K562 (cell line): ENCODE data around the gene PTPN11. TPM values are rescaled to one million over a fixed set of nuclear protein-coding genes. Genes with fewer than 3 reads are reported as not detected.

Source experiments
- ATAC-seq: fragments of 200-7000 bp; cut with Tn5 transposase; 3 replicates; pipeline ENCODE4 v1.9.1; 2020; ENCODE audit warnings: moderate library complexity
- BruUV-seq: library from RNA; stranded (reverse); fragments of 400-500 nt; replicated peaks from 2 replicates; lab custom pipeline; 2021; lab: Mats Ljungman, UMichigan
- CTCF ChIA-PET: fragments of 300-600 bp; formaldehyde crosslinking; extraction: SDS; loops from one replicate; lab custom pipeline; 2021; ENCODE audit warnings: low intra/inter-chr PET ratio; lab: Yijun Ruan, JAX
- POLR2A ChIA-PET: fragments of 300-600, 350-650 bp; sonication (Branson Sonifier 250); formaldehyde crosslinking; extraction: SDS; loops from one replicate; lab custom pipeline; 2021; ENCODE audit warnings: antibody characterized with exemption, inconsistent platforms; lab: Yijun Ruan, JAX
- DNase-seq, 4 experiments: peaks; one replicate each; pipeline versions ENCODE4 v3.0.0 to v3.0.0-alpha.2; 2011 to 2018; ENCODE audit warnings: low spot score in 3 of 4, mixed read lengths in 3 of 4; ENCODE audit errors: extremely low read depth in 1 of 4
- FAIRE-seq: peaks from 2 replicates; lab custom pipeline; 2011; peaks lifted over from hg19 to GRCh38; lab: Jason Lieb, UNC
- H2AFZ ChIP-seq: 2 replicates; pipeline ENCODE4 v1.6.0; 2011; ENCODE audit warnings: low read depth, low read length, control low read depth, inconsistent platforms
- H3K27ac ChIP-seq: fragments of 200-600 bp; 3 replicates; pipeline ENCODE4 v1.8.0; 2011; ENCODE audit warnings: low read depth, mild to moderate bottlenecking, control low read depth, inconsistent platforms, low read length, moderate library complexity, mixed read lengths; ENCODE audit errors: extremely low read depth
- H3K27me3 ChIP-seq, 2 experiments: fragments of 300-600 bp in 1 of 2; 2 replicates in 1 of 2; 3 replicates in 1 of 2; pipeline versions ENCODE4 v1.6.0 to v1.8.0; 2011; ENCODE audit warnings: inconsistent platforms in 2 of 2, low read length in 2 of 2, mild to moderate bottlenecking in 1 of 2, mixed read lengths in 1 of 2, moderate library complexity in 1 of 2; ENCODE audit not compliant: control insufficient read depth in 2 of 2, insufficient read depth in 2 of 2
- H3K36me3 ChIP-seq: fragments of 300-600 bp; 3 replicates; pipeline ENCODE4 v1.8.0; 2011; ENCODE audit warnings: mild to moderate bottlenecking, low read length, inconsistent platforms; ENCODE audit not compliant: control insufficient read depth, insufficient read depth
- H3K4me1 ChIP-seq, 2 experiments: fragments of 200-600 bp in 1 of 2; replicated peaks in 1 of 2; 2 replicates in 1 of 2; 3 replicates in 1 of 2; pipeline versions ENCODE4 v1.5.1 to v1.8.0; 2011; ENCODE audit warnings: inconsistent platforms in 2 of 2, low read length in 2 of 2, mild to moderate bottlenecking in 1 of 2, mixed read lengths in 1 of 2, moderate library complexity in 1 of 2; ENCODE audit not compliant: control insufficient read depth in 2 of 2, insufficient read depth in 2 of 2
- H3K4me2 ChIP-seq: 2 replicates; pipeline ENCODE4 v1.6.1; 2011; ENCODE audit warnings: low read length, control low read depth, inconsistent platforms, mixed read lengths; ENCODE audit not compliant: insufficient read depth
- H3K4me3 ChIP-seq: fragments of 200-600 bp; sonication (generic), shearing (Covaris generic); 2 replicates; pipeline ENCODE4 v1.5.1; 2016; ENCODE audit warnings: control low read depth, inconsistent platforms
- H3K79me2 ChIP-seq: fragments of 200-600 bp; 3 replicates; pipeline ENCODE4 v1.8.0; 2011; ENCODE audit warnings: low read length, inconsistent platforms; ENCODE audit not compliant: control insufficient read depth, insufficient read depth
- H3K9ac ChIP-seq, 2 experiments: 2 replicates each; pipeline versions ENCODE4 v1.6.0 to v1.6.1; 2011; ENCODE audit warnings: low read depth in 2 of 2, low read length in 2 of 2, control low read depth in 1 of 2, inconsistent platforms in 1 of 2, mild to moderate bottlenecking in 1 of 2, mixed read lengths in 1 of 2; ENCODE audit not compliant: insufficient read depth in 1 of 2
- H3K9me1 ChIP-seq: one replicate; pipeline ENCODE4 v1.6.0; 2011; ENCODE audit warnings: inconsistent platforms, mild to moderate bottlenecking, low read length, moderate library complexity; ENCODE audit not compliant: control insufficient read depth, insufficient read depth
- H3K9me3 ChIP-seq: replicated peaks from 2 replicates; pipeline ENCODE4 v1.5.1; 2011; ENCODE audit warnings: low read depth, low read length, inconsistent platforms; ENCODE audit not compliant: control insufficient read depth, insufficient read depth
- H4K20me1 ChIP-seq: replicated peaks from 2 replicates; pipeline ENCODE4 v1.6.1; 2011; ENCODE audit warnings: low read length, inconsistent platforms, mixed read lengths; ENCODE audit not compliant: control insufficient read depth, insufficient read depth
- AFF4 ChIP-seq: sonication (generic); formaldehyde crosslinking; IDR thresholded peaks from 2 replicates; pipeline ENCODE4 v1.8.0; 2023; ENCODE audit warnings: mild to moderate bottlenecking, missing genetic modification reagents
- CCNT2 ChIP-seq: IDR thresholded peaks from 2 replicates; pipeline ENCODE4 v1.6.1; 2011; ENCODE audit warnings: borderline replicate concordance, low read depth, mild to moderate bottlenecking, moderate library complexity, mixed read lengths, low read length; ENCODE audit not compliant: insufficient read length; ENCODE audit errors: extremely low read depth
- CTCFL ChIP-seq: IDR thresholded peaks from 2 replicates; pipeline ENCODE4 v1.6.1; 2011; ENCODE audit warnings: borderline replicate concordance, low read depth, mild to moderate bottlenecking, moderate library complexity, low read length; ENCODE audit not compliant: insufficient read depth, poor library complexity, severe bottlenecking
- ESRRB ChIP-seq: fragments of 250-450 bp; sonication (Bioruptor Pico); IDR thresholded peaks from 2 replicates; pipeline ENCODE4 v1.5.0; 2020; ENCODE audit warnings: mild to moderate bottlenecking, moderate library complexity, borderline replicate concordance
- NONO ChIP-seq, 2 experiments: fragments of 200-400 bp in 1 of 2; fragments of 450-650 bp in 1 of 2; formaldehyde crosslinking in 1 of 2; IDR thresholded peaks; 2 replicates each; pipeline ENCODE4 v1.6.1; 2017; ENCODE audit warnings: low read depth in 2 of 2, mild to moderate bottlenecking in 2 of 2, moderate library complexity in 2 of 2, low read length in 1 of 2
- RFX1 ChIP-seq: fragments of 450-650 bp; IDR thresholded peaks from 2 replicates; pipeline ENCODE4 v1.6.1; 2016; ENCODE audit warnings: mild to moderate bottlenecking, moderate library complexity
- YBX1 ChIP-seq: fragments of 450-650 bp; IDR thresholded peaks from 2 replicates; pipeline ENCODE4 v1.7.1; 2016; ENCODE audit warnings: mild to moderate bottlenecking
- ZNF12 ChIP-seq: sonication (generic); formaldehyde crosslinking; IDR thresholded peaks from 2 replicates; pipeline ENCODE4 v1.4.0; 2020; ENCODE audit warnings: mild to moderate bottlenecking, missing genetic modification reagents
- WGBS: fragments of 100-300 bp; shearing (Covaris generic); methylation state at CpG from one replicate; pipeline ENCODE4 v1.1.6; 2016; ENCODE audit warnings: low coverage, mixed read lengths; ENCODE audit not compliant: insufficient coverage; ENCODE audit errors: missing lambda C conversion rate; 5-methylcytosine and 5-hydroxymethylcytosine counted together
- in situ Hi-C: fragments of 300-500 bp; cut with MboI; formaldehyde crosslinking; loops from 4 replicates; pipeline ENCODE4 v1.15.0; 2018; ENCODE audit warnings: inconsistent platforms, mixed read lengths
- intact Hi-C: fragments of 100-400 bp; cut with micrococcal nuclease; formaldehyde crosslinking; loops from 2 replicates; pipeline ENCODE4 v1.14.2; 2022
- polyA plus RNA-seq, 8 experiments: library from polyadenylated mRNA; depleted of rRNA in 4 of 8; stranded (reverse) in 5 of 8; unstranded in 3 of 8; fragments of >200 nt; fragmentation: Nextera tagmentation in 2 of 8; fragmentation: Illumina TruSeq in 1 of 8; extraction: Ambion mirVana in 2 of 8; extraction: Trizol in 1 of 8; gene quantifications; 2 replicates each; pipeline versions ENCODE4 v1.2.1 to v1.2.3, GENCODE V29; 2011 to 2014; ENCODE audit warnings: inconsistent platforms in 1 of 8, missing spikeins in 1 of 8
- total RNA-seq, 7 experiments: library from RNA; depleted of rRNA in 6 of 7; stranded (reverse); fragments of >200 nt in 6 of 7; fragmentation: Illumina TruSeq in 2 of 7; extraction: Trizol in 2 of 7; gene quantifications; 2 replicates each; pipeline versions ENCODE4 v1.2.1 to v1.2.3, GENCODE V29; 2011 to 2021; ENCODE audit warnings: low replicate concordance in 1 of 7

Gene PTPN11
- total and polyA plus RNA-seq, 9 of the 15 experiments (the other 6 are each of a cell fraction or from before 2014, with no cell fraction given): 22.5 to 126 (median 79.7) TPM

- no peak for TF ChIP-seq AFF4 (CRISPR knock-in tag)
- TF ChIP-seq NONO (IDR thresholded peaks at IDR 0.05; ENCODE audit: low read depth in 2 of 2, low read length in 1 of 2): no peak
These were observed 137.0 kb downstream of the PTPN11 start (continued) for GRCh38 chr12:112555621-112556233.

GRCh38 chr12:112557951-112558630, 139.3 kb downstream of the PTPN11 start:
- H3K79me2 ChIP-seq: no peaks in the 10 kb centered on the region
- no TSS peak for BruUV-seq
- DNase-seq (no peak), FAIRE-seq (no peak), ATAC-seq (no peak)
- no peaks in the 10 kb centered on the region for H3K9me3 ChIP-seq
- H3K4me2 ChIP-seq: no peak overlapping the region
- no peak for TF ChIP-seq ZNF12
- TF ChIP-seq CTCFL: no peak
- no peak for TF ChIP-seq ESRRB
- peak; percentile 80 for TF ChIP-seq RFX1
- no peak for TF ChIP-seq YBX1
- TF ChIP-seq CCNT2: no peak
- no peak overlapping the region for H2AFZ ChIP-seq
- in situ Hi-C loops: no loop called here
- ChIA-PET CTCF (no interaction called here), POLR2A (no interaction called here)
- no peak overlapping the region for H3K4me3 ChIP-seq
- peaks cover 2 to 8% of the 10 kb centered on the region in 2 experiments; a peak in 2 of 5 replicates for H3K27me3 ChIP-seq
- intact Hi-C loops: no loop called here
- H4K20me1 ChIP-seq: no peaks in the 10 kb centered on the region
- H3K9ac ChIP-seq: no peak overlapping the region
- 3% methylated on average over 7 of the region's 7 CpGs for WGBS
- H3K4me1 ChIP-seq: peaks cover 0 to 2% of the 10 kb centered on the region in 2 experiments; a peak in 2 of 5 replicates
- H3K27ac ChIP-seq: no peak overlapping the region
- H3K9me1 ChIP-seq: no peaks in the 10 kb centered on the region
- no peaks in the 10 kb centered on the region for H3K36me3 ChIP-seq
